ENCODE results near the gene G2E3. TPM values are rescaled to one million over a fixed set of nuclear protein-coding genes. Genes with fewer than 3 reads are reported as not detected.

Gene G2E3
- total and polyA plus RNA-seq, 2 donors (not counting 1 experiment from before 2014, with no cell fraction given) = 13.0 to 14.7 TPM

DNA sequence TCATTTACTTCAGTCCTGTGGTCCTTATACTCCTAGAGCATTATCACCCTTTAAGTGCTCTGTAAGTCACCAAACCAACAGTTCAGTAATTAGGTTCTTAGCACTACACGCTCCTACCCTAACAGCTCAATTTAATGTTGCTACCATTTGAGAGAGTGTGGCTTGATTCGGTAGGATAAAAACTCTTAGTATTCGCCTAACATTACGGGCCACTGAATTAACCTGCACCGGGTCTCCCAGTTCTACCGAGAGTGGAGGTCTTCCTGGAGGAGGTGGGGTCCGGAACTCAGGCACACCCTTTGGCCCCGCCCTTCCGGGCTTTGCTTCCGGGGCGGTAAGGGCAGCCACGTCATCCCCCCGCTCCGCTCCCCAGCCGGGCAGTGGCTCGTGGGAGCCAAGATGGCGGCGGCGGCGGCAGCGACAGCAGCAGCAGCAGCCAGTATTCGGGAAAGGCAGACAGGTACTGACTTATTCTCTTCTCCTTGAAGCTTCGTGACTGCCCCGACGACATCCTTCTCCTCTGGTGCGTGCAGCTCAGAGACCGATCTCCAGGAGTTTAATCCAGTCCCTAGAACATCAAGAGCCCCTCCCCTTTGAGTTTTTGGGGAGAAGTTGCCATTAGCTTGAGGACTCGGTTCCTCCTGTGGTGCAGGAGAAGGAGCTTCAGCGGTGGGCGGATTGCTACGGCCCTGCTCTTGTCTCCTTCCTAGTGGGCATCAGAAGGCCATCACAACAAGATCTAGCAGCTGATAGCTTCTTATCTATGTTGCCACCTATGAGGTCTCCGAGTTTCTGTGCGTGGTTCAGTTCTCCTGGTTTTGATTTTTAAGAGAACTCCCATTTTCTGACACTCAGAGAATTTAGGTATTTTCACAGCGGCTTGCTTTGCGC is 63.2 kb downstream of the G2E3 start, which contains the start of gene SCFD1:
Gene SCFD1 (plus strand): TSS at position 380 of the 891 bp plus-strand sequence. CDS start 20 bp downstream, at position 400.
- Histone ChIP-seq H3K4me2 (ENCODE audit: extremely low read depth, insufficient read depth, low read length) (peak within 1 kb of the TSS; percentile 98), H3K27me3 (ENCODE audit: control insufficient read depth, insufficient read depth, low read length) (no peaks in the 10 kb centered on the region), H3K79me2 (ENCODE audit: control insufficient read depth, insufficient read depth, low read length) (peaks cover 50% of the 10 kb centered on the region), H4K20me1 (ENCODE audit: control insufficient read depth, extremely low read depth, insufficient read depth, low read length) (no peaks in the 10 kb centered on the region), H3K4me3 (replicated peaks in 1 of 4; ENCODE audit: control extremely low read depth in 1 of 4, insufficient read depth in 1 of 4, low read depth in 3 of 4, low read length in 4 of 4) (peak within 1 kb of the TSS; percentile 91 to 100 (median 97)), H2AFZ (ENCODE audit: low read length) (peak within 1 kb of the TSS; percentile 96), H3K9ac (ENCODE audit: insufficient read depth, low read length) (peak within 1 kb of the TSS; percentile 91), H3K4me1 (ENCODE audit: control insufficient read depth, extremely low read depth, insufficient read depth, low read length) (peaks cover 2% of the 10 kb centered on the region), H3K36me3 (ENCODE audit: control insufficient read depth, insufficient read depth, low read length) (peaks cover 4% of the 10 kb centered on the region), H3K27ac (ENCODE audit: insufficient read depth, low read length) (peak within 1 kb of the TSS; percentile 97), H3K9me3 (ENCODE audit: control insufficient read depth, insufficient read depth, low read depth, low read length) (no peaks in the 10 kb centered on the region)
- DNase-seq (ENCODE audit: low read depth in 2 of 2) = peak; percentile 87
- TF ChIP-seq, protein P1, sequence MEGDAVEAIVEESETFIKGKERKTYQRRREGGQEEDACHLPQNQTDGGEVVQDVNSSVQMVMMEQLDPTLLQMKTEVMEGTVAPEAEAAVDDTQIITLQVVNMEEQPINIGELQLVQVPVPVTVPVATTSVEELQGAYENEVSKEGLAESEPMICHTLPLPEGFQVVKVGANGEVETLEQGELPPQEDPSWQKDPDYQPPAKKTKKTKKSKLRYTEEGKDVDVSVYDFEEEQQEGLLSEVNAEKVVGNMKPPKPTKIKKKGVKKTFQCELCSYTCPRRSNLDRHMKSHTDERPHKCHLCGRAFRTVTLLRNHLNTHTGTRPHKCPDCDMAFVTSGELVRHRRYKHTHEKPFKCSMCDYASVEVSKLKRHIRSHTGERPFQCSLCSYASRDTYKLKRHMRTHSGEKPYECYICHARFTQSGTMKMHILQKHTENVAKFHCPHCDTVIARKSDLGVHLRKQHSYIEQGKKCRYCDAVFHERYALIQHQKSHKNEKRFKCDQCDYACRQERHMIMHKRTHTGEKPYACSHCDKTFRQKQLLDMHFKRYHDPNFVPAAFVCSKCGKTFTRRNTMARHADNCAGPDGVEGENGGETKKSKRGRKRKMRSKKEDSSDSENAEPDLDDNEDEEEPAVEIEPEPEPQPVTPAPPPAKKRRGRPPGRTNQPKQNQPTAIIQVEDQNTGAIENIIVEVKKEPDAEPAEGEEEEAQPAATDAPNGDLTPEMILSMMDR (conservative IDR thresholded peaks at IDR 0.05 in 1 of 2, IDR thresholded peaks at IDR 0.05 in 1 of 2; ENCODE audit: low read depth in 1 of 2, low read length in 2 of 2) = no peak
- TF ChIP-seq EZH2 (IDR thresholded peaks at IDR 0.05; ENCODE audit: low read length, missing control alignments) = no peak

DNA sequence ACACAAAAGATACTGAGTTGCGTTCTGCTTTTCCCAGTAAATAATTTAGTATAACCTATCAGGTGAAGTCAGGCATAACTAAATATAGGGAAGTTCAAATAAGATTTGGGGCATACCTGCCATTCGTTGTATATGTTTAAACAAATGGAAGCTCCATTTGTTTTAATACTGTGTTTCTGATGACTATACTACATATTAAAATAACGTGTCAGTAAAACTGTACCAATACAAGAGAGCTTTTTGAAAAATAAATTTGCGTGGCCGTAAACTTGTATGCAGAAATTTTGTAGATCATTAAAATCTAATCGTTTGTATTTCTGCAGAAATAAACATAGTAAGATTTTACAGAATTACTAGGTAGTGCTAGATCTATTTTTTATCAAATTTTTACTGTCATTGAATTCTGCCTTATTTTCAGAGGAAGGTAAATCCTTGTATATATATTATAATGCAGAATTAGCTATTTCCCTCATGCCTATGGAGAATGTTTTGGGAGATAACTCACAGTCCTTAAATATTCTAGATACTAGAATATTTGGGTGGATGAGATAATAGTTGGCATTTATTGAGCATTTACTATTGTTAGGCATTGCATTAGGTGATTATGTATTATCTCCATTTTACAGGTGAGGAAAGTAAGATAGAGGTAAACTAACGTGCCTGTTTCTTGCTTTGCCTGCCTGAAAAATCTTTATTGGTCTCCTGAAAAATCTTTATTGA is 64.6 kb downstream of the G2E3 start:
- no peaks in the 10 kb centered on the region for H4K20me1 ChIP-seq (ENCODE audit: control insufficient read depth, extremely low read depth, insufficient read depth, low read length)
- H3K27me3 ChIP-seq (ENCODE audit: control insufficient read depth, insufficient read depth, low read length) = no peaks in the 10 kb centered on the region
- H3K36me3 ChIP-seq (ENCODE audit: control insufficient read depth, insufficient read depth, low read length) = peaks cover 4% of the 10 kb centered on the region
- peak overlapping the region; percentile 91 to 100 (median 97) for H3K4me3 ChIP-seq (replicated peaks in 1 of 4; ENCODE audit: control extremely low read depth in 1 of 4, insufficient read depth in 1 of 4, low read depth in 3 of 4, low read length in 4 of 4)
- H3K79me2 ChIP-seq (ENCODE audit: control insufficient read depth, insufficient read depth, low read length) = peaks cover 60% of the 10 kb centered on the region
- no peak for DNase-seq (ENCODE audit: low read depth in 2 of 2)
- H3K9me3 ChIP-seq (ENCODE audit: control insufficient read depth, insufficient read depth, low read depth, low read length) = no peaks in the 10 kb centered on the region
- no peak overlapping the region for H2AFZ ChIP-seq (ENCODE audit: low read length)
- H3K9ac ChIP-seq (ENCODE audit: insufficient read depth, low read length) = no peak overlapping the region
- no peak overlapping the region for H3K27ac ChIP-seq (ENCODE audit: insufficient read depth, low read length)
- peak overlapping the region; percentile 77 for H3K4me2 ChIP-seq (ENCODE audit: extremely low read depth, insufficient read depth, low read length)
- H3K4me1 ChIP-seq (ENCODE audit: control insufficient read depth, extremely low read depth, insufficient read depth, low read length) = peaks cover 4% of the 10 kb centered on the region
- TF ChIP-seq, protein P1 (conservative IDR thresholded peaks at IDR 0.05 in 1 of 2, IDR thresholded peaks at IDR 0.05 in 1 of 2; ENCODE audit: low read depth in 1 of 2, low read length in 2 of 2) = no peak
- TF ChIP-seq EZH2 (IDR thresholded peaks at IDR 0.05; ENCODE audit: low read length, missing control alignments) = no peak

DNA sequence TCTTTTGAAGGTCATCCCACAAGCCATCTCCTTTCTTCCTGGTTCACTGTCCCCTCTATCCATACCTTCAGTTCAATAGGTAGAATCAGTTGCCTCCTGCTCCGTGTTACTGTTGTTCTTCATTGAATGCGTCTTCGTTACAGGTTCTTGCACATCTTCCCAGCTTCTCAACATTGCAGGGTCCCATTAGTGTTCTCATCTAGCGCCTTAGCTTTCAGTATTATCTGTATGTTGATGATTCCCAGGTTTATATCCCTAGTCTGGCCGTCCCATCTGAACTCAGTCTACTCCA is 65.1 kb downstream of the G2E3 start:
- H3K4me1 ChIP-seq (ENCODE audit: control insufficient read depth, extremely low read depth, insufficient read depth, low read length) = peaks cover 4% of the 10 kb centered on the region
- DNase-seq (ENCODE audit: low read depth in 2 of 2) = no peak
- H3K4me2 ChIP-seq (ENCODE audit: extremely low read depth, insufficient read depth, low read length) = no peak overlapping the region
- H3K9ac ChIP-seq (ENCODE audit: insufficient read depth, low read length) = no peak overlapping the region
- H2AFZ ChIP-seq (ENCODE audit: low read length) = no peak overlapping the region
- H3K4me3 ChIP-seq (replicated peaks in 1 of 4; ENCODE audit: control extremely low read depth in 1 of 4, insufficient read depth in 1 of 4, low read depth in 3 of 4, low read length in 4 of 4) = peak overlapping the region; percentile 26 to 100 (median 93)
- no peak overlapping the region for H3K27ac ChIP-seq (ENCODE audit: insufficient read depth, low read length)
- no peaks in the 10 kb centered on the region for H4K20me1 ChIP-seq (ENCODE audit: control insufficient read depth, extremely low read depth, insufficient read depth, low read length)
- H3K27me3 ChIP-seq (ENCODE audit: control insufficient read depth, insufficient read depth, low read length) = no peaks in the 10 kb centered on the region
- H3K9me3 ChIP-seq (ENCODE audit: control insufficient read depth, insufficient read depth, low read depth, low read length) = no peaks in the 10 kb centered on the region
- no peak for TF ChIP-seq EZH2 (IDR thresholded peaks at IDR 0.05; ENCODE audit: low read length, missing control alignments)
- TF ChIP-seq, protein P1 (conservative IDR thresholded peaks at IDR 0.05 in 1 of 2, IDR thresholded peaks at IDR 0.05 in 1 of 2; ENCODE audit: low read depth in 1 of 2, low read length in 2 of 2) = no peak
- peaks cover 4% of the 10 kb centered on the region for H3K36me3 ChIP-seq (ENCODE audit: control insufficient read depth, insufficient read depth, low read length)
- H3K79me2 ChIP-seq (ENCODE audit: control insufficient read depth, insufficient read depth, low read length) = peaks cover 62% of the 10 kb centered on the region

All from fibroblast of lung (primary cell).